ENCODE data around the gene MACROD1. TPM values are rescaled to one million over a fixed set of nuclear protein-coding genes. Genes with fewer than 3 reads are reported as not detected.

The MACROD1 gene
- total RNA-seq, 1 experiment from 2014 or later: not detected

DNA sequence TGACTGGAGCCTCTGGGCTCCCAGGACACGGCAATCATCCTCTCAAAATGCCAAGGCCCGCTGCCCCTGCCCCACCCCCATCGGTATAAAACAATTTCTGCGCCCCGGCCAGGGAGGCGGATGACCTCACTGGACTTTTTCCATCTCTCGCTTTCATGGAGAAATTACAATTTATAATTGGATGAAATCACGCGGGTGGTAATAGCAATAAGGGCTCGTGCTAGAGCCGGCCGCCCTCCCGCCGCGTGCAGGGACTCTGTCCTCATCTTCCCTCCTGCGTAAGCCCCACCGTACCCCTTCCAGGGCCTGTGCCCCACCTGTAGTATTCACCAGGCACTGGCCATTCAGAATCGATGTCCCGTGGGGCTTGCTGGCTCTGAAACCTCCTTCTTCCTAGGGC lies 64.5 kb downstream of the MACROD1 start:
- Histone ChIP-seq H3K27me3 (ENCODE audit: low read length) (no peaks in the 10 kb centered on the region), H2AFZ (ENCODE audit: low read length) (no peak overlapping the region), H3K4me2 (ENCODE audit: low read depth, low read length, poor library complexity, severe bottlenecking) (no peak overlapping the region), H3K9me2 (replicated peaks; ENCODE audit: insufficient read depth, low read length) (no peaks in the 10 kb centered on the region), H3K4me1 (ENCODE audit: low read length) (peaks cover 14% of the 10 kb centered on the region), H3K36me3 (ENCODE audit: insufficient read depth, low read length) (no peaks in the 10 kb centered on the region), H3K9ac (ENCODE audit: low read length) (no peak overlapping the region), H4K20me1 (ENCODE audit: insufficient read depth, low read depth, low read length) (no peaks in the 10 kb centered on the region), H3K4me3 (ENCODE audit: low read length) (no peak overlapping the region), H3K79me2 (ENCODE audit: low read length) (no peaks in the 10 kb centered on the region), H3K27ac (ENCODE audit: low read length) (no peak overlapping the region), H3K9me3 (ENCODE audit: low read length) (no peaks in the 10 kb centered on the region)
- DNase-seq: no peak

DNA sequence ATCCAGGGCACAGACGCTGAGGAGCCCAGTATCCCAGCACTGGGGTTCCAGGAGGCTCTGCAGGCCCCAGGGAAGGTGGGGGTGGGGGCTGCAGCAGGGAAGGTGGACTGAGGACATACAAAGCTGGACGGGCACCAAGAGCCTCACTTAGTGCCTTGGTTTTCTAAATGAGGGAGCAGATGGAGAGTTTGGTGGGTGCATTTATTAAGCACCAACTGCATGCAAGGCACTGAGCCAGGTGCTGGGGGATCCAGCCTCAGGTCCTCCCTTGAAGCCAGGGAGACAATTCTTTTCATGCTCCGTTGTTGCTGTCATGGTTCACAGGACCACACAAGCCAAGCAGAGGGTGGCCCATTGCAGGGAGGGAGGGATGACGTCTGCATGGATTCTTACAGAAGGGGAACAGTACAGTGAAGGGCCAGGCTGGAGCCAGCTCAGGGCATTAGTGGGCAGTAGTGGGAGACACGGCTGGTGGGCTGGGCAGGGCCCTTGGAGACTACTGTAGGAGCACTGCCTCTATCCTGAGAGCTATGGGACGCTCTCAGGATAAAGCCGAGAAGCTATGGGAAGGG lies 65.0 kb downstream of the MACROD1 start:
- Histone ChIP-seq H3K27ac (ENCODE audit: low read length) (no peak overlapping the region), H3K9me2 (replicated peaks; ENCODE audit: insufficient read depth, low read length) (no peaks in the 10 kb centered on the region), H3K27me3 (ENCODE audit: low read length) (no peaks in the 10 kb centered on the region), H4K20me1 (ENCODE audit: insufficient read depth, low read depth, low read length) (no peaks in the 10 kb centered on the region), H3K9ac (ENCODE audit: low read length) (peak overlapping the region; percentile 51), H3K4me1 (ENCODE audit: low read length) (peaks cover 15% of the 10 kb centered on the region), H3K79me2 (ENCODE audit: low read length) (no peaks in the 10 kb centered on the region), H3K36me3 (ENCODE audit: insufficient read depth, low read length) (no peaks in the 10 kb centered on the region), H3K4me2 (ENCODE audit: low read depth, low read length, poor library complexity, severe bottlenecking) (peak overlapping the region; percentile 53), H3K4me3 (ENCODE audit: low read length) (peak overlapping the region; percentile 19; the same call in 1 of the 2 replicates), H2AFZ (ENCODE audit: low read length) (no peak overlapping the region; the same call in 1 of the 2 replicates), H3K9me3 (ENCODE audit: low read length) (no peaks in the 10 kb centered on the region)
- no peak for DNase-seq

DNA sequence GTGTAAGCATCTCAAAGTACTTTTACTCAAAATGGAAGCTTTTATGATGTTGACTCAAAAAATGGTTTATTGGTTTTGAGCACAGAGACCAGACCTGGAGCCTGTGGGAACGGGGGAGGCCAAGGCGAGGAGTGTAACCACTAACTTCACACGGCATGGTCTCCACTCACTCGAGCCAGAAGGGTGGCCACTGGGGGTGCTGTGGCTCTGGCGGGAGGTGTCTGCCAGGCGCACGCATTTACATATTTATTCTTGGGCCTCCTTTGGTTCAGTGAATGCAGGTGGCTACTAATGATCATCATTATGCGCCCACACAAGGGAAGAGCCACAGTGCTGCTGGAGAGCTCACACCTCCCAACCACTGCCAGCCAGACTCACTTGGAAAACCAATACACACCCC lies 65.6 kb downstream of the MACROD1 start:
- Histone ChIP-seq H3K4me3 (ENCODE audit: low read length) (peak overlapping the region; percentile 19; the same call in 1 of the 2 replicates), H3K4me2 (ENCODE audit: low read depth, low read length, poor library complexity, severe bottlenecking) (peak overlapping the region; percentile 53), H3K9me2 (replicated peaks; ENCODE audit: insufficient read depth, low read length) (no peaks in the 10 kb centered on the region), H3K79me2 (ENCODE audit: low read length) (no peaks in the 10 kb centered on the region), H3K27me3 (ENCODE audit: low read length) (no peaks in the 10 kb centered on the region), H2AFZ (ENCODE audit: low read length) (peak overlapping the region; percentile 12; the same call in 1 of the 2 replicates), H3K9me3 (ENCODE audit: low read length) (no peaks in the 10 kb centered on the region), H4K20me1 (ENCODE audit: insufficient read depth, low read depth, low read length) (no peaks in the 10 kb centered on the region), H3K27ac (ENCODE audit: low read length) (no peak overlapping the region), H3K9ac (ENCODE audit: low read length) (peak overlapping the region; percentile 51), H3K4me1 (ENCODE audit: low read length) (peaks cover 17% of the 10 kb centered on the region), H3K36me3 (ENCODE audit: insufficient read depth, low read length) (no peaks in the 10 kb centered on the region)
- peak; percentile 94 for DNase-seq

DNA sequence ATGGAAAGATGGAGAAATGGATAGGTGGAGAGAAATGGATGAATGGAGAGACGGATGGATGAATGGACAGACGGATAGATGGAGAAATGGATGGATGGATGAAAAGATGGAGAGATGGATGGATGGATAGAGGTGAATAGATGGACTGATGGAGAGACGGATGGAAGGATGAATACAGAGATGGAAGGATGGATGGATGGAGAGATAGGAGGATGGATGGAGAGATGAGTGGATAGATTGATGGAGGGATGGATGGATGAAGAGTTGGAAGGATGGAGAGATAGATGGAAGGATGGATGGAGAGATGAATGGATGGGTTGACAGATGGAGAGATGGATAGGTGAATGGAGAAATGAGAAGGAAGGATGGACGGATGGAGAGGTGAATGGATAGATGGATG lies 66.5 kb downstream of the MACROD1 start:
- Histone ChIP-seq H3K79me2 (ENCODE audit: low read length) (no peaks in the 10 kb centered on the region), H3K4me3 (ENCODE audit: low read length) (no peak overlapping the region), H3K36me3 (ENCODE audit: insufficient read depth, low read length) (no peaks in the 10 kb centered on the region), H3K27me3 (ENCODE audit: low read length) (no peaks in the 10 kb centered on the region), H2AFZ (ENCODE audit: low read length) (no peak overlapping the region), H3K9me3 (ENCODE audit: low read length) (no peaks in the 10 kb centered on the region), H3K4me2 (ENCODE audit: low read depth, low read length, poor library complexity, severe bottlenecking) (no peak overlapping the region), H3K4me1 (ENCODE audit: low read length) (peaks cover 17% of the 10 kb centered on the region), H3K27ac (ENCODE audit: low read length) (no peak overlapping the region), H4K20me1 (ENCODE audit: insufficient read depth, low read depth, low read length) (no peaks in the 10 kb centered on the region), H3K9ac (ENCODE audit: low read length) (no peak overlapping the region), H3K9me2 (replicated peaks; ENCODE audit: insufficient read depth, low read length) (no peaks in the 10 kb centered on the region)
- no peak for DNase-seq

DNA sequence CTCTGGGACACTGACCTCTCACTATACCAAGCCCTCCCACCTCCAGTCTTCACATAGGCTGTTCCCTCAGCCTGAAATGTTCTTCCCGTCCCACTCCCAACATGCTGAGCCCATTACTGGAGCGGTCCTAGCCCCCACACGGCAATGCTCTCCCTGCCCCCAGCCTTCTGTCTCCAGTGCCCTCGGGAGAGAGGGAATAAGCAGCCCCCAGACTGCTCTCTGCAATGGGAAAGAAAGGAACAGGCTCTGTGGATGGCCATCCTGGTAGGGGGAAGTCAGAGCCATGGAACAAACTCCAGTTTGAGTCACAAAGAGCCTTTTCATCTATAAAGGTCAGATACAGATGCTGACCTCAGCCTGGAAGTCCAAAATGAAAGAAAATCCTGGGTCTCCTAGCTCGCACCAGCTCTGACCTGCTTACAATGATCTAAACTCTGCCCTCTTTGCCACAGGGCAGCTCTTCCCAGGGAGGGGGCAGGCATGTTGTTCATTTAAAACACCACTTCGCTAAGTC lies 67.5 kb downstream of the MACROD1 start:
- H3K9me3 ChIP-seq (ENCODE audit: low read length): no peaks in the 10 kb centered on the region
- no peak overlapping the region for H2AFZ ChIP-seq (ENCODE audit: low read length)
- no peaks in the 10 kb centered on the region for H3K27me3 ChIP-seq (ENCODE audit: low read length)
- no peak overlapping the region for H3K4me2 ChIP-seq (ENCODE audit: low read depth, low read length, poor library complexity, severe bottlenecking)
- no peak overlapping the region for H3K9ac ChIP-seq (ENCODE audit: low read length)
- no peaks in the 10 kb centered on the region for H4K20me1 ChIP-seq (ENCODE audit: insufficient read depth, low read depth, low read length)
- H3K27ac ChIP-seq (ENCODE audit: low read length): no peak overlapping the region
- no peak overlapping the region for H3K4me3 ChIP-seq (ENCODE audit: low read length)
- H3K9me2 ChIP-seq (replicated peaks; ENCODE audit: insufficient read depth, low read length): no peaks in the 10 kb centered on the region
- H3K36me3 ChIP-seq (ENCODE audit: insufficient read depth, low read length): no peaks in the 10 kb centered on the region
- H3K79me2 ChIP-seq (ENCODE audit: low read length): no peaks in the 10 kb centered on the region
- peaks cover 17% of the 10 kb centered on the region for H3K4me1 ChIP-seq (ENCODE audit: low read length)
- no peak for DNase-seq

DNA sequence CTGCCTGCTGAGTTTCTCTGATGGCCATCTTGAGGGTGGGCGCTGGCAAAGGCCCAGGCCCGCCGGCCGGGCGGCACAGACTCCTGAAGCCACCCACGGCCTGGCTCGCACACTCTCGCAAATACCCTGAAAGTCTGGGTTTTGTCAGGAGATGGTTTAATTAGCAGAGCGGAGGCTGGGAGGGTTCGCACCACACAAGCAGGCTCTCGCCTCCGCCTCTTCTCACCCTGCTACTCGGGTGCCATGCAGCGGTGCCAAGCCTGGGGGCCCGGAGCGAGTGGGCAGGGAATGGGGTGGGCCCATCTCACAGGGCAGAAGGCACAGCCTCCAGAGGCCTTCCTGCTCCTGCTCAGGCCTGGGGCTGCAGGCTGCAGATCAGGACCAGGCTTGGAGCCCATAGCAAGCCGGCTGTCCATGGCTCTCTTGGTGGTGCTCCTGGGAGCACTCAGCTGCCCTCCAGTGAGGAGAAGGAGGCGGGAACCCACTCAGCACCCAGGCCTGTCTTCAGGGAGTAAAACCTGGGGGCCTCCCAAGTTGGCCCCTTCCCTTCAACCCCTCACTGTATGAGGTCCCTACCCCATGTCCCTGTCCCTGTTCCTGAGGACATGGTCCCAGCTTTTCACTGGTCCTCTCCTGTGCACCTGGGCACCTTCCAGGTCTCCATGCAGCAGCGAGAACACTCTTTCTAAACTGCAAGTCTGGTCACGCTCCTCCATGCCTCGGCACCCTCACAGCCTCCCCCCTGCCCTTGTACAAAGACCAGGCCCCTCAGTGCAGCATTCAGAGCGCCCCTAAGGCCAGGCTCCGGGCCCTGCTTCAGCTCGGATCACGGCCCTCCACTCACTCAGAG lies 68.2 kb downstream of the MACROD1 start:
- H2AFZ ChIP-seq (ENCODE audit: low read length): no peak overlapping the region
- no peak overlapping the region for H3K9ac ChIP-seq (ENCODE audit: low read length)
- no peak overlapping the region for H3K4me3 ChIP-seq (ENCODE audit: low read length)
- no peak overlapping the region for H3K27ac ChIP-seq (ENCODE audit: low read length)
- H3K27me3 ChIP-seq (ENCODE audit: low read length): no peaks in the 10 kb centered on the region
- no peaks in the 10 kb centered on the region for H3K9me3 ChIP-seq (ENCODE audit: low read length)
- no peaks in the 10 kb centered on the region for H4K20me1 ChIP-seq (ENCODE audit: insufficient read depth, low read depth, low read length)
- no peaks in the 10 kb centered on the region for H3K36me3 ChIP-seq (ENCODE audit: insufficient read depth, low read length)
- peaks cover 17% of the 10 kb centered on the region for H3K4me1 ChIP-seq (ENCODE audit: low read length)
- no peaks in the 10 kb centered on the region for H3K79me2 ChIP-seq (ENCODE audit: low read length)
- no peak for DNase-seq
- H3K9me2 ChIP-seq (replicated peaks; ENCODE audit: insufficient read depth, low read length): no peaks in the 10 kb centered on the region
- no peak overlapping the region for H3K4me2 ChIP-seq (ENCODE audit: low read depth, low read length, poor library complexity, severe bottlenecking)

DNA sequence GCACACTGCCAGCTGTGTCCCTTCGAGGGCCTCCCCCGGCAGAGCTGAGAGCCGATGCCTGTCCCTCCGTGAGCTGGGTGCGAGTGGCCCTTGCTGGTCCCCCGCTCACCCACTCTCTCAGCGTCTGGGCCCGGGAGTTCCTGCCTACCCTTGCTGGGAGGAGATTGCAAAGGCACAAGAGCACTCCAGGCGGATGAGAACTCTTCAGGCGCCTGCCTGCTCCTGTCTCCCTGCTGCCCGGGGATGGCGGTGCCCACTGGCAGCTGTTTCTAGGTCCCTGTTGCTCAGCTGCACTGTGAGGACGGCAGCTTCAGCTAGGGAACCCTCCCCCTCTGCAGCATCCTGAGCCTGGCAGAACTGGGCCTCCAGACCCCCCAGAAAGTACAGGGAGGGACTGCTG lies 69.1 kb downstream of the MACROD1 start:
- Histone ChIP-seq H3K36me3 (ENCODE audit: insufficient read depth, low read length) (no peaks in the 10 kb centered on the region), H3K79me2 (ENCODE audit: low read length) (no peaks in the 10 kb centered on the region), H3K9ac (ENCODE audit: low read length) (no peak overlapping the region), H2AFZ (ENCODE audit: low read length) (no peak overlapping the region), H3K9me2 (replicated peaks; ENCODE audit: insufficient read depth, low read length) (no peaks in the 10 kb centered on the region), H3K4me2 (ENCODE audit: low read depth, low read length, poor library complexity, severe bottlenecking) (no peak overlapping the region), H3K4me3 (ENCODE audit: low read length) (no peak overlapping the region), H3K9me3 (ENCODE audit: low read length) (no peaks in the 10 kb centered on the region), H3K27me3 (ENCODE audit: low read length) (no peaks in the 10 kb centered on the region), H3K4me1 (ENCODE audit: low read length) (peaks cover 17% of the 10 kb centered on the region), H4K20me1 (ENCODE audit: insufficient read depth, low read depth, low read length) (no peaks in the 10 kb centered on the region), H3K27ac (ENCODE audit: low read length) (no peak overlapping the region)
- no peak for DNase-seq

DNA sequence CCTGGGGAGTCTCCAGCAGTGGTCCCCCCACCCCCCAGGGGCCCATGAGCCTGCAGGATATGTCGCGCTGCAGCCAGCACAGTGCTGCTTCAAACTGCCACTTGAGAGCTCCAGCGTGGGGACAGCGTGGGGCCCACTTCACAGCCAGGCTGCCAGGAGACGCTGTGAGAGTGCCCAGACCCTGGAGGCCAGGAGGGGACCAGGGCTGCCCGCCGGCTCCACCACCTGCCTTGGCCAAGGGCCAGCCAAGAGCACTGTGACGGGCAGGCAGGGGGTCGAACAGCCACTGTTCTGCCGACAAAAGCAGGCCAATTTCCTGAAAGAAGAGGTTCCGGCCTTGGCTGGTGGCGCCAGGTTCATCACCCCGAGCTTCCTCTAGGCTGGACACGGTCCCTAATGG lies 70.0 kb downstream of the MACROD1 start:
- no peaks in the 10 kb centered on the region for H3K79me2 ChIP-seq (ENCODE audit: low read length)
- no peak overlapping the region for H3K4me2 ChIP-seq (ENCODE audit: low read depth, low read length, poor library complexity, severe bottlenecking)
- no peaks in the 10 kb centered on the region for H4K20me1 ChIP-seq (ENCODE audit: insufficient read depth, low read depth, low read length)
- H3K36me3 ChIP-seq (ENCODE audit: insufficient read depth, low read length): no peaks in the 10 kb centered on the region
- DNase-seq: no peak
- H3K9ac ChIP-seq (ENCODE audit: low read length): no peak overlapping the region
- H3K4me3 ChIP-seq (ENCODE audit: low read length): no peak overlapping the region
- no peak overlapping the region for H2AFZ ChIP-seq (ENCODE audit: low read length)
- peaks cover 15% of the 10 kb centered on the region for H3K4me1 ChIP-seq (ENCODE audit: low read length)
- H3K9me2 ChIP-seq (replicated peaks; ENCODE audit: insufficient read depth, low read length): no peaks in the 10 kb centered on the region
- no peaks in the 10 kb centered on the region for H3K9me3 ChIP-seq (ENCODE audit: low read length)
- no peaks in the 10 kb centered on the region for H3K27me3 ChIP-seq (ENCODE audit: low read length)
- no peak overlapping the region for H3K27ac ChIP-seq (ENCODE audit: low read length)

Measured in Karpas-422 (cell line).